Endodermal cell (in vitro differentiated cells): ENCODE measurements around the gene NTSR1. TPM values are rescaled to one million over a fixed set of nuclear protein-coding genes. Genes with fewer than 3 reads are reported as not detected.
A peak's percentile ranks its signal among the peaks of the same experiment; 100 is the strongest.

Experiments used
- DNase-seq: peaks from one replicate; pipeline ENCODE4 v3.0.0-alpha.2; 2017
- H3K27ac ChIP-seq: 2 replicates; pipeline ENCODE4 v1.5.1; 2013; ENCODE audit warnings: mild to moderate bottlenecking, low read depth, low read length, moderate library complexity
- H3K27me3 ChIP-seq: 2 replicates; pipeline ENCODE4 v1.6.1; 2013; ENCODE audit warnings: mild to moderate bottlenecking, low read length, moderate library complexity; ENCODE audit not compliant: insufficient read depth, control insufficient read depth, poor library complexity, severe bottlenecking
- H3K36me3 ChIP-seq: 2 replicates; pipeline ENCODE4 v1.7.0; 2013; ENCODE audit warnings: mild to moderate bottlenecking, low read length, moderate library complexity; ENCODE audit not compliant: control insufficient read depth, insufficient read depth
- H3K4me1 ChIP-seq: one replicate; pipeline ENCODE4 v1.7.0; 2013; ENCODE audit warnings: low read length; ENCODE audit not compliant: control insufficient read depth, insufficient read depth
- H3K4me3 ChIP-seq: 2 replicates; pipeline ENCODE4 v1.5.1; 2013; ENCODE audit warnings: mild to moderate bottlenecking, low read length, moderate library complexity
- H3K9ac ChIP-seq: 2 replicates; pipeline ENCODE4 v1.6.1; 2013; ENCODE audit warnings: mild to moderate bottlenecking, low read length, moderate library complexity; ENCODE audit not compliant: poor library complexity, severe bottlenecking; ENCODE audit errors: extremely low read depth
- H3K9me3 ChIP-seq: 2 replicates; pipeline ENCODE4 v1.6.1; 2013; ENCODE audit warnings: mild to moderate bottlenecking, low read length, moderate library complexity; ENCODE audit not compliant: control insufficient read depth
- H3K27ac Mint-ChIP-seq: 2 replicates; pipeline ENCODE4 v1.8.0; 2020; ENCODE audit warnings: mixed read lengths
- H3K27me3 Mint-ChIP-seq: 2 replicates; pipeline ENCODE4 v1.8.0; 2021; ENCODE audit warnings: mild to moderate bottlenecking, mixed read lengths; ENCODE audit not compliant: insufficient read depth
- H3K36me3 Mint-ChIP-seq: 2 replicates; pipeline ENCODE4 v1.8.0; 2020; ENCODE audit warnings: low read depth, mixed read lengths
- H3K4me1 Mint-ChIP-seq: 2 replicates; pipeline ENCODE4 v1.8.0; 2020; ENCODE audit warnings: mixed read lengths
- H3K4me3 Mint-ChIP-seq: 2 replicates; pipeline ENCODE4 v1.8.0; 2020; ENCODE audit warnings: mild to moderate bottlenecking, moderate library complexity, mixed read lengths
- H3K9me3 Mint-ChIP-seq: 2 replicates; pipeline ENCODE4 v1.8.0; 2020; ENCODE audit warnings: mild to moderate bottlenecking, mixed read lengths
- CTCF ChIP-seq: fragments of 200-600 bp; sonication (generic); conservative IDR thresholded peaks from 2 replicates; pipeline ENCODE4 v1.5.0; 2021; ENCODE audit warnings: antibody characterized with exemption, mild to moderate bottlenecking
- WGBS, 2 experiments: methylation state at CpG; one replicate each; pipeline versions ENCODE4 v1.1.5 to v1.1.7; 2013; ENCODE audit warnings: missing lambda C conversion rate in 2 of 2, mixed read lengths in 1 of 2; ENCODE audit not compliant: insufficient coverage in 1 of 2, insufficient read length in 1 of 2; 5-methylcytosine and 5-hydroxymethylcytosine counted together
- total RNA-seq, 2 donors: library from RNA; stranded (reverse); fragmentation: NEBNext Ultra II Directional in 1 of 2; extraction: Animal tissue kit (Norgen Biotek cat#: 25700) in 1 of 2; gene quantifications; 2 replicates in 1 of 2; 3 replicates in 1 of 2; pipeline ENCODE4 v1.2.1, GENCODE V29; 2021

NTSR1 gene
- total RNA-seq, 2 donors from 2014 or later = 0.11 to 0.62 TPM

GRCh38 chr20:62670998-62671397 lies 37.6 kb upstream of the NTSR1 start:
- Histone ChIP-seq H3K27ac (no peak overlapping the region), H3K9me3 (no peaks in the 10 kb centered on the region), H3K4me3 (no peak overlapping the region), H3K9ac (no peak overlapping the region), H3K4me1 (no peaks in the 10 kb centered on the region), H3K36me3 (no peaks in the 10 kb centered on the region), H3K27me3 (no peaks in the 10 kb centered on the region)
- Mint-ChIP-seq H3K4me3 (no peak overlapping the region), H3K27ac (no peak overlapping the region), H3K27me3 (no peaks in the 10 kb centered on the region), H3K36me3 (no peaks in the 10 kb centered on the region), H3K4me1 (no peaks in the 10 kb centered on the region), H3K9me3 (no peaks in the 10 kb centered on the region)
- DNase-seq = no peak
- WGBS, 2 experiments = 94 to 97% methylated on average over 16 to 17 of the region's 17 CpGs
- no peak for TF ChIP-seq CTCF

GRCh38 chr20:62671765-62672164 lies 36.9 kb upstream of the NTSR1 start:
- Mint-ChIP-seq H3K4me1 (no peaks in the 10 kb centered on the region), H3K27ac (no peak overlapping the region), H3K36me3 (no peaks in the 10 kb centered on the region), H3K4me3 (no peak overlapping the region), H3K27me3 (no peaks in the 10 kb centered on the region), H3K9me3 (no peaks in the 10 kb centered on the region)
- peak overlapping the region; percentile 32 for H3K27ac ChIP-seq
- H3K4me3 ChIP-seq = no peak overlapping the region
- no peaks in the 10 kb centered on the region for H3K36me3 ChIP-seq
- H3K27me3 ChIP-seq = no peaks in the 10 kb centered on the region
- H3K9ac ChIP-seq = no peak overlapping the region
- no peak for TF ChIP-seq CTCF
- H3K4me1 ChIP-seq = no peaks in the 10 kb centered on the region
- H3K9me3 ChIP-seq = no peaks in the 10 kb centered on the region
- WGBS, 2 experiments = 93 to 95% methylated on average over 9 to 15 of the region's 15 CpGs
- no peak for DNase-seq

GRCh38 chr20:62674370-62674769 lies 34.3 kb upstream of the NTSR1 start:
- Mint-ChIP-seq H3K36me3 (no peaks in the 10 kb centered on the region), H3K9me3 (no peaks in the 10 kb centered on the region), H3K27me3 (no peaks in the 10 kb centered on the region), H3K4me1 (no peaks in the 10 kb centered on the region), H3K27ac (no peak overlapping the region), H3K4me3 (no peak overlapping the region)
- Histone ChIP-seq H3K27ac (no peak overlapping the region), H3K27me3 (no peaks in the 10 kb centered on the region), H3K9ac (no peak overlapping the region), H3K36me3 (no peaks in the 10 kb centered on the region), H3K4me3 (no peak overlapping the region), H3K4me1 (no peaks in the 10 kb centered on the region), H3K9me3 (no peaks in the 10 kb centered on the region)
- no peak for DNase-seq
- no peak for TF ChIP-seq CTCF
- WGBS, 2 experiments = 88 to 95% methylated on average over 9 to 11 of the region's 11 CpGs
